ENCODE measurements around the gene PRKD2. TPM values are rescaled to one million over a fixed set of nuclear protein-coding genes. Genes with fewer than 3 reads are reported as not detected.

PRKD2 gene
- total RNA-seq, 1 donor from 2014 or later = 56.8 TPM

GRCh38 chr19:46674416-46675178, 42.3 kb downstream of the PRKD2 start:
- no peak overlapping the region for H3K4me3 Mint-ChIP-seq
- no peak for DNase-seq (ENCODE audit: extremely low spot score, unreplicated experiment)
- TF ChIP-seq CTCF (conservative IDR thresholded peaks at IDR 0.05) = no peak
- no peaks in the 10 kb centered on the region for H3K27me3 Mint-ChIP-seq
- no peaks in the 10 kb centered on the region for H3K9me3 Mint-ChIP-seq
- peaks cover 17% of the 10 kb centered on the region for H3K36me3 Mint-ChIP-seq
- H3K27ac Mint-ChIP-seq = no peak overlapping the region
- H3K4me1 Mint-ChIP-seq (ENCODE audit: unreplicated experiment) = no peaks in the 10 kb centered on the region

GRCh38 chr19:46670813-46671212, 46.1 kb downstream of the PRKD2 start:
- no peak overlapping the region for H3K27ac Mint-ChIP-seq
- no peak overlapping the region for H3K4me3 Mint-ChIP-seq
- no peaks in the 10 kb centered on the region for H3K27me3 Mint-ChIP-seq
- no peaks in the 10 kb centered on the region for H3K9me3 Mint-ChIP-seq
- H3K36me3 Mint-ChIP-seq = peaks cover 12% of the 10 kb centered on the region
- H3K4me1 Mint-ChIP-seq (ENCODE audit: unreplicated experiment) = no peaks in the 10 kb centered on the region
- no peak for TF ChIP-seq CTCF (conservative IDR thresholded peaks at IDR 0.05)
- DNase-seq (ENCODE audit: extremely low spot score, unreplicated experiment) = no peak

GRCh38 chr19:46668662-46669061, 48.3 kb downstream of the PRKD2 start:
- Mint-ChIP-seq H3K9me3 (no peaks in the 10 kb centered on the region), H3K27ac (no peak overlapping the region), H3K27me3 (no peaks in the 10 kb centered on the region), H3K36me3 (peaks cover 3% of the 10 kb centered on the region), H3K4me1 (ENCODE audit: unreplicated experiment) (no peaks in the 10 kb centered on the region), H3K4me3 (no peak overlapping the region)
- TF ChIP-seq CTCF (conservative IDR thresholded peaks at IDR 0.05) = no peak
- DNase-seq (ENCODE audit: extremely low spot score, unreplicated experiment) = no peak

GRCh38 chr19:46665072-46665471, 51.8 kb downstream of the PRKD2 start:
- H3K36me3 Mint-ChIP-seq = peaks cover 3% of the 10 kb centered on the region
- H3K4me3 Mint-ChIP-seq = no peak overlapping the region

DNA sequence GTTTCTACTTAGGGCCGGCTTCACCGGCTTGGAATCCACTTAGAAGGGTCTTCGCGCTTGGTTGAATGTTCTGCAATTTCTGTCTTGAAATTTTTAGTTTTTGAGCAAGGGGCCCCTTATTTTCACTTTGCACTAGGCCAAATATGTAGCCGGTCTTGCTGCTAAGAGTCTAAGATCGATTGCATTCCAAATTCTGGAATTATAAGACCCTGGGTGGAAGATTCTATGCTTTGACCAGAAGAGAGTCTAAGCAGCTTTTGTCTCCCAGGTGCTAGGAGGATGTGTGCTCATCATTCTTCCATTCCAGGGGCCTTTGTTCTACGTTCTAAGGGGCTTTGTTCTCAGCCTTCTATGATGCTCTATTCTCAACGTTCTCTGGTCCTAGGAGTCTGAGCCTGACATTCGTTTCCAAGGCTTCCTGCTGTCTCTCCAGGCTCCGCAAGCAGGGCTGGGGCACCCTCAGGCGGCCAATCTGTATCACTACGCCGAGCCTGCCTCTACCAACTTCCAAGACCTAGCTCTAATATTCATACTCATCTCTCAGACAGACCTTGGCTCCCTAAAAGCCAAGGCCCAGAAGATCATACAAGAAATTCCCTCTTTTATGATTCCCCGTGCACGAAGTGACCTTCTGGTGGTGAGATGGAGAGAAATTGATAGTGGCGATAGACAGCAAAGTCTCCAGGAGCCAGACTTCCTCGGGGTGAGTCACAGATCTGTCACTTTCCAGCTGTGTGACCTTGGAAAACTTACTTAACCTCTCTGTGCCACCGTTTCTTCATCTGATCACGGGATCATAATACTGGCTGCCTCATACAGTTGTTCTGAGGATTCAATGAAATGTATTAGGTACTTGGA, 55.0 kb downstream of the PRKD2 start:
- TF ChIP-seq CTCF (conservative IDR thresholded peaks at IDR 0.05) = peak; percentile 93
- Mint-ChIP-seq H3K36me3 (no peaks in the 10 kb centered on the region), H3K4me3 (peak overlapping the region; percentile 86), H3K9me3 (no peaks in the 10 kb centered on the region), H3K27me3 (peaks cover 22% of the 10 kb centered on the region), H3K4me1 (ENCODE audit: unreplicated experiment) (peaks cover 19% of the 10 kb centered on the region), H3K27ac (peak overlapping the region; percentile 92)
- DNase-seq (ENCODE audit: extremely low spot score, unreplicated experiment) = peak; percentile 87

More at GRCh38 chr19:46665072-46665471, 51.8 kb downstream of the PRKD2 start:
- no peak for TF ChIP-seq CTCF (conservative IDR thresholded peaks at IDR 0.05)
- H3K27me3 Mint-ChIP-seq = peaks cover 8% of the 10 kb centered on the region
- peaks cover 10% of the 10 kb centered on the region for H3K4me1 Mint-ChIP-seq (ENCODE audit: unreplicated experiment)
- no peaks in the 10 kb centered on the region for H3K9me3 Mint-ChIP-seq
- no peak for DNase-seq (ENCODE audit: extremely low spot score, unreplicated experiment)
- no peak overlapping the region for H3K27ac Mint-ChIP-seq

Data from type B pancreatic cell (in vitro differentiated cells).